Astrocyte (in vitro differentiated cells and primary cell): ENCODE results near the gene ALCAM. TPM values are rescaled to one million over a fixed set of nuclear protein-coding genes. Genes with fewer than 3 reads are reported as not detected.
A peak's percentile ranks its signal among the peaks of the same experiment; 100 is the strongest.

ENCODE experiments used
- DNase-seq: peaks from one replicate; pipeline ENCODE4 v3.0.0-alpha.2; 2010; ENCODE audit warnings: low read depth
- FAIRE-seq: peaks from 2 replicates; lab custom pipeline; 2011; peaks lifted over from hg19 to GRCh38; lab: Jason Lieb, UNC
- H2AFZ ChIP-seq: 2 replicates; pipeline ENCODE4 v1.6.0; 2012; ENCODE audit warnings: low read depth, low read length, inconsistent platforms
- H3K27ac ChIP-seq: 2 replicates; pipeline ENCODE4 v1.5.1; 2011; ENCODE audit warnings: low read depth, low read length, inconsistent platforms
- H3K27me3 ChIP-seq: 2 replicates; pipeline ENCODE4 v1.6.0; 2011; ENCODE audit warnings: low read length, inconsistent platforms; ENCODE audit not compliant: insufficient read depth
- H3K36me3 ChIP-seq: 2 replicates; pipeline ENCODE4 v1.5.1; 2011; ENCODE audit warnings: low read length, inconsistent platforms; ENCODE audit not compliant: insufficient read depth
- H3K4me1 ChIP-seq: 2 replicates; pipeline ENCODE4 v1.5.1; 2011; ENCODE audit warnings: low read length, inconsistent platforms; ENCODE audit not compliant: insufficient read depth
- H3K4me2 ChIP-seq: 2 replicates; pipeline ENCODE4 v1.6.0; 2012; ENCODE audit warnings: low read length, inconsistent platforms
- H3K4me3 ChIP-seq: 2 replicates; pipeline ENCODE4 v1.5.1; 2011; ENCODE audit warnings: low read depth, mild to moderate bottlenecking, low read length, inconsistent platforms; ENCODE audit not compliant: insufficient read depth
- H3K79me2 ChIP-seq: 2 replicates; pipeline ENCODE4 v1.6.0; 2012; ENCODE audit warnings: mild to moderate bottlenecking, low read length, inconsistent platforms; ENCODE audit not compliant: insufficient read depth
- H3K9ac ChIP-seq: 2 replicates; pipeline ENCODE4 v1.6.0; 2012; ENCODE audit warnings: mild to moderate bottlenecking, low read length, inconsistent platforms
- H3K9me3 ChIP-seq: 2 replicates; pipeline ENCODE4 v1.5.1; 2012; ENCODE audit warnings: low read depth, mild to moderate bottlenecking, low read length, inconsistent platforms; ENCODE audit not compliant: insufficient read depth
- H4K20me1 ChIP-seq: 2 replicates; pipeline ENCODE4 v1.6.0; 2012; ENCODE audit warnings: low read length, inconsistent platforms; ENCODE audit not compliant: insufficient read depth
- H3K27ac Mint-ChIP-seq: one replicate; pipeline ENCODE4 v1.8.0; 2021; ENCODE audit warnings: mild to moderate bottlenecking, mixed read lengths; ENCODE audit not compliant: unreplicated experiment
- H3K27me3 Mint-ChIP-seq: one replicate; pipeline ENCODE4 v1.8.0; 2021; ENCODE audit warnings: low read depth, mixed read lengths; ENCODE audit not compliant: unreplicated experiment
- H3K36me3 Mint-ChIP-seq: one replicate; pipeline ENCODE4 v1.8.0; 2021; ENCODE audit warnings: low read depth, mixed read lengths; ENCODE audit not compliant: unreplicated experiment
- H3K4me1 Mint-ChIP-seq: one replicate; pipeline ENCODE4 v1.8.0; 2021; ENCODE audit warnings: low read depth, mixed read lengths; ENCODE audit not compliant: unreplicated experiment
- H3K4me3 Mint-ChIP-seq: one replicate; pipeline ENCODE4 v1.8.0; 2021; ENCODE audit warnings: mild to moderate bottlenecking, moderate library complexity, mixed read lengths; ENCODE audit not compliant: unreplicated experiment
- H3K9me3 Mint-ChIP-seq: one replicate; pipeline ENCODE4 v1.8.0; 2021; ENCODE audit warnings: mild to moderate bottlenecking, mixed read lengths; ENCODE audit not compliant: unreplicated experiment
- CTCF ChIP-seq: IDR thresholded peaks from 2 replicates; pipeline ENCODE4 v1.5.1; 2011; ENCODE audit warnings: low read depth, mild to moderate bottlenecking, inconsistent platforms, low read length, moderate library complexity; ENCODE audit not compliant: insufficient read depth
- EZH2 ChIP-seq: IDR thresholded peaks from 2 replicates; pipeline ENCODE4 v1.6.1; 2012; ENCODE audit warnings: mild to moderate bottlenecking, low read length, inconsistent platforms; ENCODE audit not compliant: insufficient read depth
- total RNA-seq: library from RNA; stranded (reverse); gene quantifications from 2 replicates; pipeline ENCODE4 v1.2.1, GENCODE V29; 2021

Gene ALCAM
- total RNA-seq, 1 donor from 2014 or later, result 154 TPM

GRCh38 chr3:105368566-105369499 is 2.1 kb downstream of the ALCAM start:
- Histone ChIP-seq H3K27ac (peak overlapping the region; percentile 93), H3K27me3 (no peaks in the 10 kb centered on the region), H3K4me2 (peak overlapping the region; percentile 94), H2AFZ (peak overlapping the region; percentile 55), H3K9me3 (no peaks in the 10 kb centered on the region), H3K4me3 (peak overlapping the region; percentile 90), H3K9ac (peak overlapping the region; percentile 97), H3K36me3 (no peaks in the 10 kb centered on the region), H4K20me1 (no peaks in the 10 kb centered on the region), H3K79me2 (peaks cover 71% of the 10 kb centered on the region), H3K4me1 (peaks cover 18% of the 10 kb centered on the region)
- peak overlapping the region; percentile 97 for H3K27ac Mint-ChIP-seq
- H3K36me3 Mint-ChIP-seq, result peaks cover 3% of the 10 kb centered on the region
- H3K27me3 Mint-ChIP-seq, result no peaks in the 10 kb centered on the region
- TF ChIP-seq EZH2, result no peak
- no peak for TF ChIP-seq CTCF
- DNase-seq (peak; percentile 72), FAIRE-seq (peak; percentile 5)
- H3K4me1 Mint-ChIP-seq, result peaks cover 42% of the 10 kb centered on the region
- peak overlapping the region; percentile 96 for H3K4me3 Mint-ChIP-seq
- no peaks in the 10 kb centered on the region for H3K9me3 Mint-ChIP-seq

- H3K9me3 ChIP-seq, result no peaks in the 10 kb centered on the region
- Mint-ChIP-seq H3K4me1 (peaks cover 34% of the 10 kb centered on the region), H3K27ac (peak overlapping the region; percentile 97), H3K36me3 (peaks cover 3% of the 10 kb centered on the region), H3K27me3 (no peaks in the 10 kb centered on the region), H3K4me3 (peak overlapping the region; percentile 96), H3K9me3 (no peaks in the 10 kb centered on the region)
- TF ChIP-seq CTCF, result peak; percentile 93
- no peak for TF ChIP-seq EZH2
- peaks cover 12% of the 10 kb centered on the region for H3K4me1 ChIP-seq
- H3K9ac ChIP-seq, result peak overlapping the region; percentile 97
- H3K79me2 ChIP-seq, result peaks cover 80% of the 10 kb centered on the region
- no peaks in the 10 kb centered on the region for H3K36me3 ChIP-seq
- H3K27me3 ChIP-seq, result no peaks in the 10 kb centered on the region
- DNase-seq, result peak; percentile 69
- no peaks in the 10 kb centered on the region for H4K20me1 ChIP-seq
- H3K27ac ChIP-seq, result peak overlapping the region; percentile 93
- FAIRE-seq, result peak; percentile 64
- peak overlapping the region; percentile 90 for H3K4me3 ChIP-seq
- peak overlapping the region; percentile 55 for H2AFZ ChIP-seq
- peak overlapping the region; percentile 94 for H3K4me2 ChIP-seq
Observed at GRCh38 chr3:105369500-105370371, 3.0 kb downstream of the ALCAM start.
